ENCODE results near the gene CSNK2B. TPM values are rescaled to one million over a fixed set of nuclear protein-coding genes. Genes with fewer than 3 reads are reported as not detected.

CSNK2B gene
- total and polyA plus RNA-seq, 9 of the 15 experiments (the other 6 are each of a cell fraction or from before 2014, with no cell fraction given): 120 to 1,126 (median 529) TPM

- peak in 1 of 2 experiments; percentile 10; a peak in 1 of 4 replicates for TF ChIP-seq ETV6 (IDR thresholded peaks at IDR 0.05; ENCODE audit: borderline replicate concordance in 1 of 2, low read depth in 2 of 2, low read length in 1 of 2)
- TF ChIP-seq ETV6 (CRISPR knock-in tag; IDR thresholded peaks at IDR 0.05; ENCODE audit: borderline replicate concordance): 0 out of 2 replicates have a peak, but pooled peaks have one; percentile 19
- 0 out of 4 replicates have a peak, but pooled peaks of 1 of the 2 experiments have one; percentile 39 for TF ChIP-seq HDAC1 (IDR thresholded peaks at IDR 0.05)
- TF ChIP-seq, protein P1, sequence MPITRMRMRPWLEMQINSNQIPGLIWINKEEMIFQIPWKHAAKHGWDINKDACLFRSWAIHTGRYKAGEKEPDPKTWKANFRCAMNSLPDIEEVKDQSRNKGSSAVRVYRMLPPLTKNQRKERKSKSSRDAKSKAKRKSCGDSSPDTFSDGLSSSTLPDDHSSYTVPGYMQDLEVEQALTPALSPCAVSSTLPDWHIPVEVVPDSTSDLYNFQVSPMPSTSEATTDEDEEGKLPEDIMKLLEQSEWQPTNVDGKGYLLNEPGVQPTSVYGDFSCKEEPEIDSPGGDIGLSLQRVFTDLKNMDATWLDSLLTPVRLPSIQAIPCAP (CRISPR knock-in tag; IDR thresholded peaks at IDR 0.05; ENCODE audit: borderline replicate concordance): no peak
- no peak for TF ChIP-seq PBX2 (CRISPR knock-in tag; IDR thresholded peaks at IDR 0.05; ENCODE audit: low read depth)
- TF ChIP-seq PBX2 (tag; conservative IDR thresholded peaks at IDR 0.05; ENCODE audit: low read depth): no peak
- TF ChIP-seq NCOA2 (IDR thresholded peaks at IDR 0.05; ENCODE audit: partially characterized antibody in 2 of 2): no peak
- peak; percentile 61; the same call in 1 of the 2 replicates for TF ChIP-seq SMARCC2 (IDR thresholded peaks at IDR 0.05; ENCODE audit: low read depth)
- TF ChIP-seq, protein P2, sequence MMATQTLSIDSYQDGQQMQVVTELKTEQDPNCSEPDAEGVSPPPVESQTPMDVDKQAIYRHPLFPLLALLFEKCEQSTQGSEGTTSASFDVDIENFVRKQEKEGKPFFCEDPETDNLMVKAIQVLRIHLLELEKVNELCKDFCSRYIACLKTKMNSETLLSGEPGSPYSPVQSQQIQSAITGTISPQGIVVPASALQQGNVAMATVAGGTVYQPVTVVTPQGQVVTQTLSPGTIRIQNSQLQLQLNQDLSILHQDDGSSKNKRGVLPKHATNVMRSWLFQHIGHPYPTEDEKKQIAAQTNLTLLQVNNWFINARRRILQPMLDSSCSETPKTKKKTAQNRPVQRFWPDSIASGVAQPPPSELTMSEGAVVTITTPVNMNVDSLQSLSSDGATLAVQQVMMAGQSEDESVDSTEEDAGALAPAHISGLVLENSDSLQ (IDR thresholded peaks at IDR 0.05): 0 out of 2 replicates have a peak, but pooled peaks have one; percentile 19
- TF ChIP-seq, protein P3, sequence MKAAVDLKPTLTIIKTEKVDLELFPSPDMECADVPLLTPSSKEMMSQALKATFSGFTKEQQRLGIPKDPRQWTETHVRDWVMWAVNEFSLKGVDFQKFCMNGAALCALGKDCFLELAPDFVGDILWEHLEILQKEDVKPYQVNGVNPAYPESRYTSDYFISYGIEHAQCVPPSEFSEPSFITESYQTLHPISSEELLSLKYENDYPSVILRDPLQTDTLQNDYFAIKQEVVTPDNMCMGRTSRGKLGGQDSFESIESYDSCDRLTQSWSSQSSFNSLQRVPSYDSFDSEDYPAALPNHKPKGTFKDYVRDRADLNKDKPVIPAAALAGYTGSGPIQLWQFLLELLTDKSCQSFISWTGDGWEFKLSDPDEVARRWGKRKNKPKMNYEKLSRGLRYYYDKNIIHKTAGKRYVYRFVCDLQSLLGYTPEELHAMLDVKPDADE (conservative IDR thresholded peaks at IDR 0.05; ENCODE audit: control insufficient read depth, low read depth, low read length): no peak
- 0 out of 2 replicates have a peak, but pooled peaks have one; percentile 15 for TF ChIP-seq ZNF175 (CRISPR knock-in tag; IDR thresholded peaks at IDR 0.05; ENCODE audit: low read depth)
- TF ChIP-seq CSDE1 (IDR thresholded peaks at IDR 0.05): peak in 1 of 2 experiments; percentile 39; a peak in 1 of 4 replicates
- TF ChIP-seq BACH1 (tag; IDR thresholded peaks at IDR 0.05): peak; percentile 20; the same call in 1 of the 2 replicates
- peak; percentile 95 for TF ChIP-seq CHD1 (IDR thresholded peaks at IDR 0.05; ENCODE audit: low read length)
- TF ChIP-seq SIN3A (IDR thresholded peaks at IDR 0.05; ENCODE audit: borderline replicate concordance in 2 of 2, control insufficient read depth in 1 of 2, low read depth in 2 of 2, low read length in 2 of 2): 0 out of 4 replicates have a peak, but pooled peaks of 1 of the 2 experiments have one; percentile 48
- TF ChIP-seq KDM5B (IDR thresholded peaks at IDR 0.05; ENCODE audit: insufficient replicate concordance, low read depth, low read length): no peak
- TF ChIP-seq ZNF561 (CRISPR knock-in tag; conservative IDR thresholded peaks at IDR 0.05): no peak
- no peak for TF ChIP-seq CREB5 (CRISPR knock-in tag; IDR thresholded peaks at IDR 0.05)
- peak; percentile 38 for TF ChIP-seq ARHGAP35 (IDR thresholded peaks at IDR 0.05; ENCODE audit: partially characterized antibody)
Observed at GRCh38 chr6:31621320-31621939, 44.5 kb upstream of the CSNK2B start (continued).
